WERI-Rb-1 (cell line): Measurements from ENCODE around the gene SLC38A4.

Experiments used
- DNase-seq: peaks from one replicate; pipeline ENCODE4 v3.0.0-alpha.2; 2020
- H3K27ac ChIP-seq: fragments of 250-450 bp; sonication (Bioruptor Pico); 2 replicates; pipeline ENCODE4 v1.5.1; 2020; ENCODE audit warnings: mild to moderate bottlenecking, moderate library complexity
- H3K27me3 ChIP-seq: fragments of 250-450 bp; sonication (Bioruptor Pico); 2 replicates; pipeline ENCODE4 v1.5.1; 2021; ENCODE audit warnings: mild to moderate bottlenecking, low read depth, moderate library complexity; ENCODE audit not compliant: insufficient read depth, severe bottlenecking
- H3K36me3 ChIP-seq: fragments of 250-450 bp; sonication (Bioruptor Pico); 2 replicates; pipeline ENCODE4 v1.5.1; 2020; ENCODE audit warnings: mild to moderate bottlenecking, moderate library complexity
- H3K4me3 ChIP-seq: 2 replicates; pipeline ENCODE4 v1.5.1; 2011; ENCODE audit warnings: low read depth, mild to moderate bottlenecking, control low read depth, low read length
- H3K9me3 ChIP-seq: fragments of 250-450 bp; sonication (Bioruptor Pico); 2 replicates; pipeline ENCODE4 v1.5.1; 2021; ENCODE audit warnings: mild to moderate bottlenecking, moderate library complexity; ENCODE audit not compliant: severe bottlenecking
- CTCF ChIP-seq: IDR thresholded peaks from 2 replicates; pipeline ENCODE4 v1.5.1; 2011; ENCODE audit warnings: low read depth, mild to moderate bottlenecking, control low read depth, inconsistent platforms, low read length

The SLC38A4 gene

GRCh38 chr12:46763230-46763629, 62.6 kb downstream of the SLC38A4 start:
- Histone ChIP-seq H3K9me3 (no peaks in the 10 kb centered on the region), H3K27me3 (no peaks in the 10 kb centered on the region), H3K4me3 (no peak overlapping the region), H3K27ac (no peak overlapping the region), H3K36me3 (no peaks in the 10 kb centered on the region)
- no peak for TF ChIP-seq CTCF
- no peak for DNase-seq

- no peak for TF ChIP-seq CTCF
- no peak overlapping the region for H3K4me3 ChIP-seq
- H3K27ac ChIP-seq = no peak overlapping the region
- H3K9me3 ChIP-seq = no peaks in the 10 kb centered on the region
- no peaks in the 10 kb centered on the region for H3K36me3 ChIP-seq
- no peaks in the 10 kb centered on the region for H3K27me3 ChIP-seq
- no peak for DNase-seq
Observed at GRCh38 chr12:46754550-46754949, 71.2 kb downstream of the SLC38A4 start.

GRCh38 chr12:46752396-46752795, 73.4 kb downstream of the SLC38A4 start:
- no peak for TF ChIP-seq CTCF
- no peaks in the 10 kb centered on the region for H3K27me3 ChIP-seq
- H3K36me3 ChIP-seq = no peaks in the 10 kb centered on the region

GRCh38 chr12:46751173-46751572, 74.6 kb downstream of the SLC38A4 start:
- Histone ChIP-seq H3K4me3 (no peak overlapping the region), H3K27ac (no peak overlapping the region), H3K36me3 (no peaks in the 10 kb centered on the region), H3K27me3 (no peaks in the 10 kb centered on the region), H3K9me3 (no peaks in the 10 kb centered on the region)
- no peak for DNase-seq
- no peak for TF ChIP-seq CTCF

More at GRCh38 chr12:46752396-46752795, 73.4 kb downstream of the SLC38A4 start:
- Histone ChIP-seq H3K9me3 (no peaks in the 10 kb centered on the region), H3K27ac (no peak overlapping the region), H3K4me3 (no peak overlapping the region)
- no peak for DNase-seq

GRCh38 chr12:46749322-46749721, 76.5 kb downstream of the SLC38A4 start:
- no peaks in the 10 kb centered on the region for H3K9me3 ChIP-seq
- no peak overlapping the region for H3K27ac ChIP-seq
- no peaks in the 10 kb centered on the region for H3K36me3 ChIP-seq
- H3K4me3 ChIP-seq = no peak overlapping the region
- DNase-seq = no peak
- no peaks in the 10 kb centered on the region for H3K27me3 ChIP-seq
- no peak for TF ChIP-seq CTCF

GRCh38 chr12:46744283-46744682, 81.5 kb downstream of the SLC38A4 start:
- no peak for DNase-seq
- Histone ChIP-seq H3K36me3 (no peaks in the 10 kb centered on the region), H3K27ac (no peak overlapping the region), H3K9me3 (no peaks in the 10 kb centered on the region), H3K27me3 (no peaks in the 10 kb centered on the region), H3K4me3 (no peak overlapping the region)
- no peak for TF ChIP-seq CTCF
